Chondrocyte (in vitro differentiated cells): Measurements from ENCODE around the gene SDC4. TPM values are rescaled to one million over a fixed set of nuclear protein-coding genes. Genes with fewer than 3 reads are reported as not detected.

Source experiments
- DNase-seq: peaks from one replicate; pipeline ENCODE4 v3.0.0; 2021; ENCODE audit warnings: mixed read lengths, low spot score
- H3K27ac Mint-ChIP-seq: one replicate; pipeline ENCODE4 v1.8.0; 2021; ENCODE audit warnings: mild to moderate bottlenecking, moderate library complexity, mixed read lengths; ENCODE audit not compliant: unreplicated experiment
- H3K27me3 Mint-ChIP-seq: 2 replicates; pipeline ENCODE4 v1.8.0; 2021; ENCODE audit warnings: low read depth, mixed read lengths
- H3K36me3 Mint-ChIP-seq: 2 replicates; pipeline ENCODE4 v1.8.0; 2021; ENCODE audit warnings: low read depth, mixed read lengths
- H3K4me1 Mint-ChIP-seq: 2 replicates; pipeline ENCODE4 v1.8.0; 2021; ENCODE audit warnings: low read depth, mild to moderate bottlenecking, mixed read lengths
- H3K4me3 Mint-ChIP-seq: one replicate; pipeline ENCODE4 v1.8.0; 2021; ENCODE audit warnings: mild to moderate bottlenecking, moderate library complexity, mixed read lengths; ENCODE audit not compliant: unreplicated experiment
- H3K9me3 Mint-ChIP-seq: 2 replicates; pipeline ENCODE4 v1.8.0; 2021; ENCODE audit warnings: low read depth, mixed read lengths
- total RNA-seq: library from RNA; stranded (reverse); gene quantifications from 3 replicates; pipeline ENCODE4 v1.2.1, GENCODE V29; 2021
- TF ChIP-seq, protein P1 (sequence below): fragments of 200-600 bp; sonication (generic); IDR thresholded peaks from 2 replicates; pipeline ENCODE4 v1.5.0; 2021; ENCODE audit warnings: antibody characterized with exemption, mild to moderate bottlenecking, moderate library complexity

SDC4 gene
- total RNA-seq, 1 donor from 2014 or later: 21.2 TPM

GRCh38 chr20:45350217-45350616 lies 2.0 kb upstream of the SDC4 start:
- Mint-ChIP-seq H3K4me3 (no peak overlapping the region), H3K4me1 (peaks cover 44% of the 10 kb centered on the region), H3K27ac (no peak overlapping the region), H3K36me3 (no peaks in the 10 kb centered on the region), H3K9me3 (no peaks in the 10 kb centered on the region), H3K27me3 (no peaks in the 10 kb centered on the region)
- TF ChIP-seq, protein P1, sequence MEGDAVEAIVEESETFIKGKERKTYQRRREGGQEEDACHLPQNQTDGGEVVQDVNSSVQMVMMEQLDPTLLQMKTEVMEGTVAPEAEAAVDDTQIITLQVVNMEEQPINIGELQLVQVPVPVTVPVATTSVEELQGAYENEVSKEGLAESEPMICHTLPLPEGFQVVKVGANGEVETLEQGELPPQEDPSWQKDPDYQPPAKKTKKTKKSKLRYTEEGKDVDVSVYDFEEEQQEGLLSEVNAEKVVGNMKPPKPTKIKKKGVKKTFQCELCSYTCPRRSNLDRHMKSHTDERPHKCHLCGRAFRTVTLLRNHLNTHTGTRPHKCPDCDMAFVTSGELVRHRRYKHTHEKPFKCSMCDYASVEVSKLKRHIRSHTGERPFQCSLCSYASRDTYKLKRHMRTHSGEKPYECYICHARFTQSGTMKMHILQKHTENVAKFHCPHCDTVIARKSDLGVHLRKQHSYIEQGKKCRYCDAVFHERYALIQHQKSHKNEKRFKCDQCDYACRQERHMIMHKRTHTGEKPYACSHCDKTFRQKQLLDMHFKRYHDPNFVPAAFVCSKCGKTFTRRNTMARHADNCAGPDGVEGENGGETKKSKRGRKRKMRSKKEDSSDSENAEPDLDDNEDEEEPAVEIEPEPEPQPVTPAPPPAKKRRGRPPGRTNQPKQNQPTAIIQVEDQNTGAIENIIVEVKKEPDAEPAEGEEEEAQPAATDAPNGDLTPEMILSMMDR: no peak
- DNase-seq: no peak

GRCh38 chr20:45347297-45347935 lies 808 bp downstream of the SDC4 start:
- H3K9me3 Mint-ChIP-seq: no peaks in the 10 kb centered on the region
- H3K4me3 Mint-ChIP-seq: peak overlapping the region; percentile 79
- H3K27me3 Mint-ChIP-seq: no peaks in the 10 kb centered on the region
- H3K4me1 Mint-ChIP-seq: peaks cover 58% of the 10 kb centered on the region
- H3K36me3 Mint-ChIP-seq: no peaks in the 10 kb centered on the region
- no peak for DNase-seq
- TF ChIP-seq, protein P1: no peak
- peak overlapping the region; percentile 83 for H3K27ac Mint-ChIP-seq

DNA sequence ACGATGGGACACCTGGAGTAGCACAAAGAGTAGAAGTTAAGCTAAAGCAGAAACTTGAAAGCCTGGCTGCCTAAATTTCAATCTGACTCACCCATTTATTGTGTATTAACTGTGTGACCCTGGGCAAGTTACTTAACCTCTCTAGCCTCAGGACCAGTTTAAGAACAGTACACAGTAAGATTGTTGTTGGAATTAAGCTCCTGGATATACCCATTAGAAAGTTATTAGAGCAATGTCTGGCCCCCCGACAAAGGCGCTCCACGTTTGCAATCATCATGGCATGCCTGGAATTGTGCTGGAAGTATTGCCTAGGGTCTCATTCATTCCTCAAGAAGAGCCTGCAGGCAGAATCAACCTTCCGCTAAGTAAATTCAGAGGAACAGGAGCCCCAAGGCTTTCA lies 1.4 kb downstream of the SDC4 start:
- Mint-ChIP-seq H3K27me3 (no peaks in the 10 kb centered on the region), H3K9me3 (no peaks in the 10 kb centered on the region), H3K4me1 (peaks cover 64% of the 10 kb centered on the region), H3K27ac (peak overlapping the region; percentile 83), H3K4me3 (peak overlapping the region; percentile 79), H3K36me3 (no peaks in the 10 kb centered on the region)
- DNase-seq: no peak
- TF ChIP-seq, protein P1: no peak

DNA sequence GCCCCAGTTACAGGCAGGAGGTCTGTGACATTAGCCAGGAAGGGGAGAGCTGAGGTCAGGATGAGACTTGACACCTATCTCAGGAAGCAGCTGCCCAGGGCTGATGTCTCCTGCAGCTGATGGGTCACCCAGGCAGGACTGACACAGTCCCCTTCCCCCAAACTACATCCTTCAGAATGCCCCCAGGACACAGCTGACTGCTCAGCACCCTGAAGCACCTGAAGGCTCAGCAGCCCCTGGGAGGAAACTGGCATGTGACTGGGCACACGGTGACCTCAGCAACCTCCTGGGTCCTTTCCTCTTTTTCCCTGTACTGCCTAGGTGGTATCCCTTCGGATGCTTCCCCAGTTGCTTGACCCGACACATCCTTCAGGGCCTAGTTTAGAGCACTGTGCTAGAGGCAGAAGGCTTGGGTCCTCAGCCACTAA lies 1.9 kb downstream of the SDC4 start:
- no peak for DNase-seq
- no peaks in the 10 kb centered on the region for H3K9me3 Mint-ChIP-seq
- H3K36me3 Mint-ChIP-seq: no peaks in the 10 kb centered on the region
- TF ChIP-seq, protein P1: no peak
- H3K4me3 Mint-ChIP-seq: no peak overlapping the region
- no peak overlapping the region for H3K27ac Mint-ChIP-seq
- H3K4me1 Mint-ChIP-seq: peaks cover 69% of the 10 kb centered on the region
- no peaks in the 10 kb centered on the region for H3K27me3 Mint-ChIP-seq

DNA sequence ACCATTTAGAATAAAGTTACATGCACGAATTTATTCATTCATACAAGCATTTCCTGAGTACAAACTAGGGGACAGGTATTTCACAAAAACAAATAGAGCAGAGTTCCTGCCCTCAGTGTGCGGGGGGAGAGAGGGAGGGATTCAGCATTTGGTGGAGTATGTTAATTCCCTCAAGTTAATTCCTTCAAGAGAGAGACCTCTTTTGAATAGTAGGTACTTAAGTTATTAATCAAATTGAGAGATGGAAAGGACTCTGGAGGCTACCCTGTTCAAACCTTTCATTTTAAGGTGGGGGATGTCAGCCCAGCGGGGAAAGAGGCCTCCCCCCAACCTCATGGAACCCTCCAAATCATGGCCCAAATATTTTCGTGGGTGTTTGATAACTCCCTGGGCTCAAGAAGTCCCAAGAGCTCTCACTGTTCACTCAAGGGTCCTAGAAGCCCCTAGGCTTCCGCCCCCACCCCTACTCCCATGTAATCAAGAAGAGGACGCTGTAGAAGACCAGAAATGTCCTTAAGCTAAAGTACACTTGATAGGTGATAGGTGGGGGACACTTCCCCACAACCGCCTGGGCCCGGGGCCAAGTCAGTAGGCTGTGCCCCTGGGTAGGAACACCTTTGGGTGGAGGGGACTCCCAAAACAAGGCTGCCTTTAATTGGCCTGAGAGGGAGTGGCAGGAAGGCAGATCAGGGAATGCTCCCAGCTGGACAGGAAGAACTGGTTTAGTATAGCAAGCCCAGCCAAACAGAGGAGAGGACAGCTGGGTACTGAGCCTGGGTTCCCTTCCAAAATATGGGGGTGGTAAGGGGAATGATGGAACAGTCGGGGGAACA lies 2.9 kb downstream of the SDC4 start:
- no peaks in the 10 kb centered on the region for H3K27me3 Mint-ChIP-seq
- no peak for DNase-seq
- peaks cover 77% of the 10 kb centered on the region for H3K4me1 Mint-ChIP-seq
- no peaks in the 10 kb centered on the region for H3K36me3 Mint-ChIP-seq
- peak overlapping the region; percentile 38 for H3K27ac Mint-ChIP-seq
- no peaks in the 10 kb centered on the region for H3K9me3 Mint-ChIP-seq
- no peak overlapping the region for H3K4me3 Mint-ChIP-seq
- TF ChIP-seq, protein P1: no peak
